Measurements from ENCODE around the gene SRRM5. TPM values are rescaled to one million over a fixed set of nuclear protein-coding genes. Genes with fewer than 3 reads are reported as not detected.
A peak's percentile ranks its signal among the peaks of the same experiment; 100 is the strongest.

The SRRM5 gene
- total and polyA plus RNA-seq, 2 experiments from 2014 or later: 0.24 to 0.27 TPM

DNA sequence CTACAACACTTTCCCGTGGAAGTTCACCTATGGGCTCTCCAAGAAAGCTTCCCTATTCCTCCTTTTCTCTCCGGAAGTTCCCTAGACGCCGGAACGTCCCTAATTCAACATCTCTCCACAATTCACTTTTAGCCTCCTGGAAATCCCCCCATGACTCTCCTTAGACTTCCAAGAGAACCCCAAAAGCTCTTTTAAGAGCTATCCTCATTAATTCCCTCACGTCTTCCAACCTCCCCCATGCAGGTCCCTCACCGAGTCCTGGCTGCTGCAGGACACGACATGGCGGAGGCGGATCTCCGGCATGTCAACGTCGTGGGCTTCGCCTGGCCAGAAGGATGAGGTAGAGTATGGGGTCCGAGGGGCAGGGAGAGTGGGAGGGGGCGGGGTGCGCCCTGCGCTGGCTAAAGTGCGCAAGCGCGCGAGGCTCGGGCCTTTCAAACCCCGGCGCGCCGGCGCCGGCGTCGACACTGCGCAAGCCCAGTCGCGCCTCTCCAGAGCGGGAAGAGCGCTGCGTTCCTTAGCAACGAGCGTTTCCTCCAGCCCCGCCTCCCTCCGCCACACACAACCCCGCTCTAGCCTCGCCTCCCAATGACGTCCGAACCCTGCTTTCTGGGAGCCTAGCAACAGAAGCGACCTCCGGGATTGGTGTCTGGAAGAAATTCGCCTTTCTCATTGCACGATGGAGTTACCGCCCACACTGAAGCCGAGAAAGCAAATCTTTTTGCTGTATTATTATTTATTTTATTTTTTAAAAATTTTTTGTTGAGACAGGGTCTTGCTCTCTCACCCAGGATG, 36.5 kb upstream of the SRRM5 start, which contains the start of the genes PINLYP and XRCC1:
TSS of gene PINLYP (plus strand) at position 646 of the 795 bp plus-strand sequence. CDS start 1,391 bp downstream, outside the sequence.
TSS of gene XRCC1 (minus strand) at position 372 of the 795 bp plus-strand sequence. CDS start at position 303, 69 bp downstream.
- H3K4me1 ChIP-seq (ENCODE audit: insufficient read depth): peaks cover 10% of the 10 kb centered on the region
- WGBS (ENCODE audit: low lambda C conversion rate, missing lambda C conversion rate): under 1% methylated on average over 51 of the region's 51 CpGs
- H3K27me3 ChIP-seq: no peaks in the 10 kb centered on the region
- no peaks in the 10 kb centered on the region for H3K36me3 ChIP-seq (replicated peaks; ENCODE audit: insufficient read depth, low read depth)
- no peaks in the 10 kb centered on the region for H4K20me1 ChIP-seq (ENCODE audit: insufficient read depth, poor library complexity, severe bottlenecking)
- peak within 1 kb of the TSS; percentile 84 for H2AFZ ChIP-seq
- no peaks in the 10 kb centered on the region for H3K9me2 ChIP-seq (replicated peaks; ENCODE audit: insufficient read depth)
- peak within 1 kb of the TSS; percentile 50 for H3K4me3 ChIP-seq
- H3K79me2 ChIP-seq: peaks cover 31% of the 10 kb centered on the region
- H3K9me3 ChIP-seq (ENCODE audit: low read depth): no peaks in the 10 kb centered on the region
- H3K27ac ChIP-seq: peak within 1 kb of the TSS; percentile 83
- DNase-seq (ENCODE audit: low spot score): peak; percentile 99
- TF ChIP-seq EZH2phosphoT487 (IDR thresholded peaks at IDR 0.05; ENCODE audit: low read depth, severe bottlenecking, unreplicated experiment): no peak
- TF ChIP-seq, protein P1, sequence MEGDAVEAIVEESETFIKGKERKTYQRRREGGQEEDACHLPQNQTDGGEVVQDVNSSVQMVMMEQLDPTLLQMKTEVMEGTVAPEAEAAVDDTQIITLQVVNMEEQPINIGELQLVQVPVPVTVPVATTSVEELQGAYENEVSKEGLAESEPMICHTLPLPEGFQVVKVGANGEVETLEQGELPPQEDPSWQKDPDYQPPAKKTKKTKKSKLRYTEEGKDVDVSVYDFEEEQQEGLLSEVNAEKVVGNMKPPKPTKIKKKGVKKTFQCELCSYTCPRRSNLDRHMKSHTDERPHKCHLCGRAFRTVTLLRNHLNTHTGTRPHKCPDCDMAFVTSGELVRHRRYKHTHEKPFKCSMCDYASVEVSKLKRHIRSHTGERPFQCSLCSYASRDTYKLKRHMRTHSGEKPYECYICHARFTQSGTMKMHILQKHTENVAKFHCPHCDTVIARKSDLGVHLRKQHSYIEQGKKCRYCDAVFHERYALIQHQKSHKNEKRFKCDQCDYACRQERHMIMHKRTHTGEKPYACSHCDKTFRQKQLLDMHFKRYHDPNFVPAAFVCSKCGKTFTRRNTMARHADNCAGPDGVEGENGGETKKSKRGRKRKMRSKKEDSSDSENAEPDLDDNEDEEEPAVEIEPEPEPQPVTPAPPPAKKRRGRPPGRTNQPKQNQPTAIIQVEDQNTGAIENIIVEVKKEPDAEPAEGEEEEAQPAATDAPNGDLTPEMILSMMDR (IDR thresholded peaks at IDR 0.05; ENCODE audit: poor library complexity): no peak
- TF ChIP-seq EZH2 (IDR thresholded peaks at IDR 0.05; ENCODE audit: borderline replicate concordance): no peak
- H3K4me2 ChIP-seq: peak within 1 kb of the TSS; percentile 75

DNA sequence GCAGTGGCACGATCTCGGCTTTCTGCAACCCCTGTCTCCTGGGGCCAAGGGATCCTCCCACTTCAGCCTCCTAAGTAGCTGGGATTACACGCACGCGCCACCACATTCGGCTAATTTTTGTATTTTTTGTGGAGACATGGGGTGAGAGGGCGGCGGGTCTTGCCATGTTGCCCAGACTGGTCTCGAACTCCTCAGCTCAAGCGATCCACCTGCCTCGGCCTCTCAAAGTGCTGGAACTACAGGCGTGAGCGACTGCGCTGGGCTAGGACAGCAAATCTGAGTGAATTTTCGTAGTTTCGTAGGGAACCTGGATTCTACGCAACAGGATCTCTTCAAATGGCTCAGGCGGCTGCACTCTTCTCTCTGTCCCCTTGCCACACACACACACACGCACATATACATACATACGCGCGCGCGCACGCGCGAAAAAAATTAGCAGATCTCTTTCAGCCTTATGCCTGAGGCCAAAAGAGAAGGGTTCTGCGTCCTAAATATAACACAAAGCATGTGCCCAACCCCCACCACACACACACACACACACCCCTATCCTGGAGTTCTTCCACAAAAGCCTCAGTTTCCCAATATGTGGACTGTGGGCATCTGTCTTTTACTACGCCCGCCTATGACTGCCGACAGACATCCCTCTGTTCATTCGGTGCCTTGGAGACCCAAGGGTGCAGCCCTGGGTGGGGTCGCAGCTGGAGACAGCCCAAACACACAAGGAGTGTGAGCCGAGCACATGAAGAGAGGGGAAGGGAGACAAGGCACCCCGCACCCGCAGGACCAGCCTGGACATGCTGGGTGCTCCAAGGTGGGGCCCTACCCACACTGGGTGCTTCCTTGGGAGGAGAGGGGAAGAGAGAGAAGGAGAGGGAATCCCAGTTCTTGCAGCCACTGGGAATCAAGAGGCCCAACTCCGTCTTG, 35.7 kb upstream of the SRRM5 start:
- Histone ChIP-seq H3K27me3 (no peaks in the 10 kb centered on the region), H3K9me3 (ENCODE audit: low read depth) (no peaks in the 10 kb centered on the region), H3K4me2 (peak overlapping the region; percentile 75), H3K4me1 (ENCODE audit: insufficient read depth) (peaks cover 15% of the 10 kb centered on the region), H3K9me2 (replicated peaks; ENCODE audit: insufficient read depth) (no peaks in the 10 kb centered on the region), H3K27ac (peak overlapping the region; percentile 71), H2AFZ (peak overlapping the region; percentile 73), H3K4me3 (peak overlapping the region; percentile 0), H4K20me1 (ENCODE audit: insufficient read depth, poor library complexity, severe bottlenecking) (no peaks in the 10 kb centered on the region), H3K79me2 (peaks cover 25% of the 10 kb centered on the region), H3K36me3 (replicated peaks; ENCODE audit: insufficient read depth, low read depth) (no peaks in the 10 kb centered on the region)
- no peak for DNase-seq (ENCODE audit: low spot score)
- WGBS (ENCODE audit: low lambda C conversion rate, missing lambda C conversion rate): 84% methylated on average over 37 of the region's 37 CpGs
- TF ChIP-seq EZH2phosphoT487 (IDR thresholded peaks at IDR 0.05; ENCODE audit: low read depth, severe bottlenecking, unreplicated experiment) (no peak), EZH2 (IDR thresholded peaks at IDR 0.05; ENCODE audit: borderline replicate concordance) (no peak)
- TF ChIP-seq, protein P1 (IDR thresholded peaks at IDR 0.05; ENCODE audit: poor library complexity): no peak

DNA sequence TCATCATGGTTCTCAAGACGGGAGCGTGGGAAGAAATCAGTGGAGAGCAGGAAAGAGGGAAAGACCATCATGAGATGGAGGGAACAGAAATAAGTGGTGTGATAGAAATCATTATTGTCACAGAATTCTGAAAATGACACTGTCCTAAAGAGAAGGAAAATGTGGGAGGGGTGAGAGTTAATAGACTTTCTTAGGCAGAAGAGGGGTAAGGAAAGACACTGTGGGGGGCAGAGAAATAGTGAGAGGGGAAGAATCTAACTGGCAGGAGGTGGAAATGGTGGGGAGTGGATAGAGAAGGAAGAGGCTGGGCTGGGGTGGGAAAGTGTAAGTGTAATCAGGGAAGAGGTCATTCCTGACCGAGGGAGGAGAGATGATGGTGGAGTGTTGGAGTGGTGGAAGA, 33.1 kb upstream of the SRRM5 start:
- no peak for DNase-seq (ENCODE audit: low spot score)
- Histone ChIP-seq H3K27ac (no peak overlapping the region), H3K4me2 (no peak overlapping the region), H2AFZ (no peak overlapping the region), H3K4me3 (no peak overlapping the region), H3K79me2 (peaks cover 12% of the 10 kb centered on the region), H3K27me3 (no peaks in the 10 kb centered on the region), H3K9me2 (replicated peaks; ENCODE audit: insufficient read depth) (no peaks in the 10 kb centered on the region), H3K4me1 (ENCODE audit: insufficient read depth) (peaks cover 15% of the 10 kb centered on the region), H3K36me3 (replicated peaks; ENCODE audit: insufficient read depth, low read depth) (no peaks in the 10 kb centered on the region), H3K9me3 (ENCODE audit: low read depth) (no peaks in the 10 kb centered on the region), H4K20me1 (ENCODE audit: insufficient read depth, poor library complexity, severe bottlenecking) (no peaks in the 10 kb centered on the region)
- TF ChIP-seq, protein P1 (IDR thresholded peaks at IDR 0.05; ENCODE audit: poor library complexity): no peak
- TF ChIP-seq EZH2 (IDR thresholded peaks at IDR 0.05; ENCODE audit: borderline replicate concordance) (no peak), EZH2phosphoT487 (IDR thresholded peaks at IDR 0.05; ENCODE audit: low read depth, severe bottlenecking, unreplicated experiment) (no peak)
- 91% methylated on average over 3 of the region's 3 CpGs for WGBS (ENCODE audit: low lambda C conversion rate, missing lambda C conversion rate)

Measured in hepatocyte (in vitro differentiated cells).